ENCODE measurements around the gene TKT. TPM values are rescaled to one million over a fixed set of nuclear protein-coding genes. Genes with fewer than 3 reads are reported as not detected.

Gene TKT
- total and polyA plus RNA-seq, 2 of the 8 experiments (the other 6 are each of a cell fraction or from before 2014, with no cell fraction given): 418 to 986 TPM

- no peaks in the 10 kb centered on the region for H3K23me2 ChIP-seq (ENCODE audit: low read depth, low read length)
- H4K5ac ChIP-seq (ENCODE audit: insufficient read length, low read depth, low read length): no peak overlapping the region
- POLR2A ChIA-PET (ENCODE audit: partially characterized antibody): interaction anchor here (0.8 to 4.8 kb wide), 8 partner anchors 31 to 350 kb away, joined by 3 to 22 read pairs (median 5); partner anchors contain the start of genes DCP1A and RFT1
- no peaks in the 10 kb centered on the region; a peak in 1 of 7 replicates for H3K27me3 ChIP-seq (replicated peaks in 1 of 4; ENCODE audit: control insufficient read depth in 3 of 4, extremely low read depth in 1 of 4, insufficient read depth in 3 of 4, low read length in 3 of 4)
- H3K79me1 ChIP-seq (ENCODE audit: low read depth, low read length): no peaks in the 10 kb centered on the region
- H3K9ac ChIP-seq (replicated peaks in 1 of 4; ENCODE audit: extremely low read depth in 1 of 4, low read depth in 3 of 4, low read length in 3 of 4): no peak overlapping the region; a peak in 2 of 7 replicates
- H2BK12ac ChIP-seq (ENCODE audit: low read depth, low read length): 0 out of 2 replicates have a peak overlapping the region, but pooled peaks have one; percentile 32
- H2BK5ac ChIP-seq (ENCODE audit: low read depth, low read length): no peak overlapping the region
- H3K4me2 ChIP-seq (ENCODE audit: insufficient read depth in 1 of 2, low read depth in 2 of 2, low read length in 2 of 2): no peak overlapping the region
- H3K18ac ChIP-seq (ENCODE audit: extremely low read depth, low read length): peak overlapping the region; percentile 9; the same call in 1 of the 2 replicates
- H3K56ac ChIP-seq (replicated peaks; ENCODE audit: insufficient read length, low read depth, low read length): no peak overlapping the region
- no peak overlapping the region for H2AFZ ChIP-seq (ENCODE audit: low read length)
- peak in 1 of 2 experiments; percentile 92 for DNase-seq (ENCODE audit: low read depth in 1 of 2, low spot score in 2 of 2)
- peak overlapping the region; percentile 29 for H4K8ac ChIP-seq (ENCODE audit: extremely low read depth, insufficient read depth, low read length)
- no peak overlapping the region for H3K23ac ChIP-seq (ENCODE audit: insufficient read length)
- no peak for FAIRE-seq
- H4K20me1 ChIP-seq (replicated peaks in 1 of 2; ENCODE audit: control insufficient read depth in 1 of 2, insufficient read depth in 2 of 2, low read length in 2 of 2): no peaks in the 10 kb centered on the region
- no peak overlapping the region for H3K14ac ChIP-seq (ENCODE audit: insufficient read length)
- CTCF ChIA-PET (ENCODE audit: partially characterized antibody): interaction anchor here (0.7 to 8.3 kb wide), 43 partner anchors 8 to 352 kb away, joined by 3 to 164 read pairs (median 5); partner anchors contain the start of genes PRKCD and RFT1
- no peak overlapping the region for H2AK5ac ChIP-seq (ENCODE audit: low read depth, low read length)
- H3K4me3 ChIP-seq (ENCODE audit: extremely low read depth in 1 of 4, insufficient read depth in 2 of 4, low read depth in 3 of 4, low read length in 4 of 4): no peak overlapping the region
- 38% methylated on average over 36 of the region's 36 CpGs; no CpG with 5 or more reads in 1 of the 2 experiments for WGBS, 2 experiments (ENCODE audit: extremely low coverage in 1 of 2, insufficient coverage in 1 of 2, insufficient read length in 1 of 2, insufficient replicate concordance in 2 of 2, low coverage in 1 of 2, low lambda C conversion rate in 2 of 2, missing lambda C conversion rate in 1 of 2)
- H3K36me3 ChIP-seq (ENCODE audit: control insufficient read depth in 2 of 4, insufficient read depth in 4 of 4, low read length in 3 of 4): no peaks in the 10 kb centered on the region; a peak in 1 of 8 replicates
- no peak overlapping the region for H2BK20ac ChIP-seq (ENCODE audit: low read length)
- H3K4ac ChIP-seq (replicated peaks; ENCODE audit: insufficient read length, low read depth, low read length): no peak overlapping the region
- no peak overlapping the region for H3K27ac ChIP-seq (ENCODE audit: low read depth, low read length)
- peak overlapping the region; percentile 51 for H4K91ac ChIP-seq (replicated peaks; ENCODE audit: insufficient read length, low read length)
- no peak overlapping the region for H2BK15ac ChIP-seq (ENCODE audit: low read length)
- no peaks in the 10 kb centered on the region for H3K9me3 ChIP-seq (ENCODE audit: insufficient read depth in 2 of 2, low read depth in 1 of 2, low read length in 1 of 2)
- H3K79me2 ChIP-seq (ENCODE audit: control insufficient read depth in 1 of 2, insufficient read depth in 2 of 2, low read length in 2 of 2): no peaks in the 10 kb centered on the region
- H3K4me1 ChIP-seq (replicated peaks in 1 of 4; ENCODE audit: control insufficient read depth in 3 of 4, insufficient read depth in 4 of 4, low read length in 3 of 4): peaks cover 0 to 19% (median 10%) of the 10 kb centered on the region in 4 experiments; a peak in 5 of 7 replicates
- no peak overlapping the region for H2BK120ac ChIP-seq (replicated peaks; ENCODE audit: low read depth, low read length)
- TF ChIP-seq CTCF (IDR thresholded peaks at IDR 0.05; ENCODE audit: control extremely low read depth in 1 of 3, insufficient read depth in 1 of 3, low read depth in 1 of 3, low read length in 3 of 3): peak in 2 of 3 experiments; percentile 95 to 97; a peak in 3 of 4 replicates
- TF ChIP-seq JUN (IDR thresholded peaks at IDR 0.05; ENCODE audit: low read depth, low read length): no peak
- TF ChIP-seq KDM4A (IDR thresholded peaks at IDR 0.05; ENCODE audit: low read depth, low read length, severe bottlenecking): no peak
- TF ChIP-seq POU5F1 (IDR thresholded peaks at IDR 0.05; ENCODE audit: low read depth, low read length): no peak
- TF ChIP-seq SP2 (IDR thresholded peaks at IDR 0.05; ENCODE audit: low read length): no peak
- TF ChIP-seq CHD2 (IDR thresholded peaks at IDR 0.05; ENCODE audit: low read length): no peak
- no peak for TF ChIP-seq SAP30 (IDR thresholded peaks at IDR 0.05; ENCODE audit: insufficient read depth, insufficient replicate concordance, low read length)
Observed at GRCh38 chr3:53195602-53196574, 59.9 kb downstream of the TKT start.

Data from H1 (cell line).